ENCODE data around the gene SSR2. TPM values are rescaled to one million over a fixed set of nuclear protein-coding genes. Genes with fewer than 3 reads are reported as not detected.
A peak's percentile ranks its signal among the peaks of the same experiment; 100 is the strongest.

SSR2 gene
- total RNA-seq, 2 donors from 2014 or later, result 194 to 208 TPM

- Mint-ChIP-seq H3K27ac (peak overlapping the region; percentile 87), H3K4me1 (peaks cover 30% of the 10 kb centered on the region), H3K4me3 (no peak overlapping the region), H3K9me3 (no peaks in the 10 kb centered on the region), H3K36me3 (ENCODE audit: low read depth) (peaks cover 94% of the 10 kb centered on the region), H3K27me3 (no peaks in the 10 kb centered on the region)
- no peak for ATAC-seq (replicated peaks)
These were observed 54.6 kb downstream of the SSR2 start for GRCh38 chr1:155966135-155966534.

DNA sequence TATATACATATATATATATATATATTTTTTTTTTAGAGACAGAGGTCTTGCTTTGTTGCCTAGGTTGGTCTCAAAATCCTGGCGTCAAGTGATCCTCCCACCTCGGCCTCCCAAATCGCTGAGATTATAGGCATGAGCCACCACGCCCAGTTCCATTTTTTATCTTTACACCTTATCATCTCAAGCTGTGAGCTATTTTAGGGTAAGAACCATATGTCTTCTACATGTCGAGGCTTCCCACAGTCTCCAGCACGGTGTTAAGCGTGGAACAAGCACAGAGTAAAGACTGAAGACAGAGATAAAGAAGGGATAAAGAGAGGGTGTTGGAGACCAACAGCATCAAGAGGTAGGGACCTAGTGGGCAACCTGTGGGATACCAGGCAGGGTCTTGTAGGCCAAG lies 56.6 kb downstream of the SSR2 start:
- H3K4me3 Mint-ChIP-seq, result no peak overlapping the region
- peaks cover 94% of the 10 kb centered on the region for H3K36me3 Mint-ChIP-seq (ENCODE audit: low read depth)
- ATAC-seq (replicated peaks), result no peak
- H3K9me3 Mint-ChIP-seq, result no peaks in the 10 kb centered on the region
- H3K27ac Mint-ChIP-seq, result no peak overlapping the region
- no peaks in the 10 kb centered on the region for H3K27me3 Mint-ChIP-seq
- peaks cover 11% of the 10 kb centered on the region for H3K4me1 Mint-ChIP-seq

- H3K36me3 Mint-ChIP-seq (ENCODE audit: low read depth), result peaks cover 94% of the 10 kb centered on the region
- no peak for ATAC-seq (replicated peaks)
- no peak overlapping the region for H3K27ac Mint-ChIP-seq
- H3K4me1 Mint-ChIP-seq, result peaks cover 4% of the 10 kb centered on the region
- H3K27me3 Mint-ChIP-seq, result no peaks in the 10 kb centered on the region
- no peak overlapping the region for H3K4me3 Mint-ChIP-seq
- no peaks in the 10 kb centered on the region for H3K9me3 Mint-ChIP-seq
These were observed 58.0 kb downstream of the SSR2 start for GRCh38 chr1:155962599-155963211.

- Mint-ChIP-seq H3K4me1 (peaks cover 4% of the 10 kb centered on the region), H3K27ac (peak overlapping the region; percentile 82), H3K4me3 (no peak overlapping the region), H3K9me3 (no peaks in the 10 kb centered on the region), H3K27me3 (no peaks in the 10 kb centered on the region), H3K36me3 (ENCODE audit: low read depth) (peaks cover 94% of the 10 kb centered on the region)
- ATAC-seq (replicated peaks), result peak; percentile 88
These were observed 58.8 kb downstream of the SSR2 start for GRCh38 chr1:155961937-155962336.

DNA sequence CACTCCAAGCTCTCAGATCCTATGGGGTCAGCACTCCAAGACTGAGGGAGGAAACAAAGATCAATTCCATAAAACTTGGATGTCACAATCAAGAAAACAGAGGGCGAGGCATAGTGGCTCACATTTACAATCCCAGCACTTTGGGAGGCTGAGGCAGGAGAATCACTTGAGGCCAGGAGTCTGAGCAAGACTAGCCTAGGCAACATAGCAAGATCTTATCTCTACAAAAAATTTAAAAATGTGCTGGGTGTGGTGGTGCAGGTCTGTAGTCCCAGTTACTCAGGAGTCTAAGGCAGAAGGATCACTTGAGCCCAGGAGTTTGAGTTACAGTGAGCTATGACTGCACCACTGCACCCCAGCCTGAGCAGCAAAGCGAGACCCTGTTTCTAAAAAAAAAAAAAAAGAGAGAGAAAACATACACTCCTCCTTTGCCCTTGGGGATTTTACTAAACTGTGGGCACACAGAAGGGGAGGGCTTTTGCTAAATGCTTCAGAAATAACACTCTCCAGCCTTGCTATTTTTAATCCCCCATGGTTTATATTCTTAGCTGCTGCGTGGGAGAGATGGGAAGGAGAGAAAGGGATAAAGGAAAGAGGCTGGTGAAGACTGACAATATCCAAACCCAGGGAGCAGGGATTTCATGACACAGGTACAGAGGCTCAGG lies 60.5 kb downstream of the SSR2 start:
- H3K9me3 Mint-ChIP-seq, result no peaks in the 10 kb centered on the region
- peaks cover 92% of the 10 kb centered on the region for H3K36me3 Mint-ChIP-seq (ENCODE audit: low read depth)
- no peak for ATAC-seq (replicated peaks)
- no peak overlapping the region for H3K4me3 Mint-ChIP-seq
- H3K27me3 Mint-ChIP-seq, result no peaks in the 10 kb centered on the region
- H3K4me1 Mint-ChIP-seq, result peaks cover 4% of the 10 kb centered on the region
- peak overlapping the region; percentile 72 for H3K27ac Mint-ChIP-seq

Other genes with a start within 250 kb of the SSR2 start
- gene GON4L, start 163.7 kb downstream of the SSR2 start, total RNA-seq, result 10 to 100 TPM; 62.7 to 65.0 TPM
- 10 to 100 TPM; 36.7 to 61.9 TPM for gene SYT11, start 161.4 kb downstream of the SSR2 start, total RNA-seq
- gene RIT1, start 109.6 kb downstream of the SSR2 start, total RNA-seq, result 10 to 100 TPM; 28.1 to 79.8 TPM
- gene KHDC4, start 86.5 kb downstream of the SSR2 start, total RNA-seq, result 100 to 1,000 TPM in 1 of 2 donors, 10 to 100 TPM in 1; 67.5 to 109 TPM
- not detected for gene RXFP4, start 79.3 kb downstream of the SSR2 start, total RNA-seq
- 100 to 1,000 TPM; 108 to 205 TPM for gene ARHGEF2, start 42.4 kb downstream of the SSR2 start, total RNA-seq
- gene UBQLN4, start 32.8 kb upstream of the SSR2 start, total RNA-seq, result 10 to 100 TPM; 31.9 to 36.7 TPM
- 10 to 100 TPM; 39.9 to 55.6 TPM for gene LAMTOR2, start 33.8 kb upstream of the SSR2 start, total RNA-seq
- 1 to 10 TPM in 1 of 2 donors, under 1 TPM in 1; 0.43 to 1.2 TPM for gene RAB25, start 40.2 kb upstream of the SSR2 start, total RNA-seq
- under 1 TPM; 0.15 to 0.21 TPM for gene MEX3A, start 61.5 kb upstream of the SSR2 start, total RNA-seq
- 100 to 1,000 TPM; 150 to 338 TPM for gene LMNA, start 93.8 kb upstream of the SSR2 start, total RNA-seq
- gene SEMA4A, start 132.6 kb upstream of the SSR2 start, total RNA-seq, result 10 to 100 TPM in 1 of 2 donors, 1 to 10 TPM in 1; 1.8 to 17.6 TPM
- gene SLC25A44, start 173.2 kb upstream of the SSR2 start, total RNA-seq, result 10 to 100 TPM; 23.5 to 38.1 TPM
- gene PMF1, start 192.1 kb upstream of the SSR2 start, total RNA-seq, result 10 to 100 TPM; 85.6 to 87.3 TPM
- gene BGLAP, start 221.2 kb upstream of the SSR2 start, total RNA-seq, result 1 to 10 TPM; 3.2 to 6.8 TPM
- 10 to 100 TPM in 1 of 2 donors, 1 to 10 TPM in 1; 8.0 to 10.9 TPM for gene PAQR6, start 227.1 kb upstream of the SSR2 start, total RNA-seq

Measured in activated T-helper 17 cell treated with anti-CD3 and anti-CD28 coated beads, Interleukin-2, amount 50 U/mL, for 72 hours (primary cell).